Hepatocyte (in vitro differentiated cells): ENCODE results near the gene MDM2.
"Not testable (repeated sequence)": the region's sequence is repeated elsewhere in the genome, so short reads cannot be mapped to it uniquely, and the experiment has no call there.

Experiments
- CTCF ChIP-seq: fragments of 200-600 bp; sonication (generic); IDR thresholded peaks from 2 replicates; pipeline ENCODE4 v1.5.1; 2016; ENCODE audit warnings: antibody characterized with exemption, mild to moderate bottlenecking; ENCODE audit not compliant: poor library complexity
- EZH2 ChIP-seq: fragments of 200-600 bp; sonication (generic); IDR thresholded peaks from 2 replicates; pipeline ENCODE4 v1.6.1; 2016; ENCODE audit warnings: antibody characterized with exemption, mild to moderate bottlenecking, borderline replicate concordance

GRCh38 chr12:68802372-68802745 is 5.6 kb upstream of the MDM2 start:
- not testable (repeated sequence) for TF ChIP-seq CTCF, EZH2
